ENCODE data around the gene PGM2. TPM values are rescaled to one million over a fixed set of nuclear protein-coding genes. Genes with fewer than 3 reads are reported as not detected.

Gene PGM2
- total and polyA plus RNA-seq, 5 donors from 2014 or later: 20.5 to 29.5 (median 22.1) TPM

- H3K36me3 ChIP-seq (ENCODE audit: control insufficient read depth, insufficient read depth, low read length): no peaks in the 10 kb centered on the region
- Mint-ChIP-seq H3K27ac (no peak overlapping the region), H3K4me1 (peaks cover 0 to 5% (median 1%) of the 10 kb centered on the region in 4 donors), H3K36me3 (no peaks in the 10 kb centered on the region), H3K9me3 (no peaks in the 10 kb centered on the region), H3K4me3 (no peak overlapping the region), H3K27me3 (peaks cover 26% of the 10 kb centered on the region)
- no peak for ATAC-seq (ENCODE audit: low read depth in 2 of 2)
- no peaks in the 10 kb centered on the region for H3K4me1 ChIP-seq (ENCODE audit: control insufficient read depth, insufficient read depth, low read length, poor library complexity, severe bottlenecking)
- no peak for DNase-seq
- no peak overlapping the region for H3K27ac ChIP-seq (ENCODE audit: insufficient read depth, low read length, poor library complexity, severe bottlenecking)
- H3K4me3 ChIP-seq (ENCODE audit: low read depth, low read length): no peak overlapping the region
- H3K27me3 ChIP-seq (ENCODE audit: control insufficient read depth, insufficient read depth, low read length): peaks cover 3% of the 10 kb centered on the region
- H3K9me3 ChIP-seq (ENCODE audit: control insufficient read depth in 2 of 2, low read length in 2 of 2): no peaks in the 10 kb centered on the region
Measured at GRCh38 chr4:37882665-37883296, 56.3 kb downstream of the PGM2 start.

GRCh38 chr4:37884855-37885487 lies 58.5 kb downstream of the PGM2 start:
- Mint-ChIP-seq H3K27me3 (peaks cover 26% of the 10 kb centered on the region), H3K9me3 (no peaks in the 10 kb centered on the region), H3K4me1 (peaks cover 0 to 7% (median 3%) of the 10 kb centered on the region in 4 donors), H3K36me3 (no peaks in the 10 kb centered on the region), H3K27ac (no peak overlapping the region), H3K4me3 (no peak overlapping the region)
- peaks cover 3% of the 10 kb centered on the region for H3K27me3 ChIP-seq (ENCODE audit: control insufficient read depth, insufficient read depth, low read length)
- H3K36me3 ChIP-seq (ENCODE audit: control insufficient read depth, insufficient read depth, low read length): no peaks in the 10 kb centered on the region
- H3K4me1 ChIP-seq (ENCODE audit: control insufficient read depth, insufficient read depth, low read length, poor library complexity, severe bottlenecking): no peaks in the 10 kb centered on the region
- H3K27ac ChIP-seq (ENCODE audit: insufficient read depth, low read length, poor library complexity, severe bottlenecking): no peak overlapping the region
- no peak for ATAC-seq (ENCODE audit: low read depth in 2 of 2)
- no peaks in the 10 kb centered on the region for H3K9me3 ChIP-seq (ENCODE audit: control insufficient read depth in 2 of 2, low read length in 2 of 2)
- no peak for DNase-seq
- H3K4me3 ChIP-seq (ENCODE audit: low read depth, low read length): no peak overlapping the region

GRCh38 chr4:37885496-37885895 lies 59.0 kb downstream of the PGM2 start:
- Mint-ChIP-seq H3K27ac (no peak overlapping the region), H3K4me1 (peaks cover 0 to 7% (median 3%) of the 10 kb centered on the region in 4 donors)

GRCh38 chr4:37889849-37890800 lies 63.6 kb downstream of the PGM2 start:
- no peaks in the 10 kb centered on the region for H3K9me3 ChIP-seq (ENCODE audit: control insufficient read depth in 2 of 2, low read length in 2 of 2)
- H3K4me1 ChIP-seq (ENCODE audit: control insufficient read depth, insufficient read depth, low read length, poor library complexity, severe bottlenecking): peaks cover 26% of the 10 kb centered on the region
- no peaks in the 10 kb centered on the region for H3K36me3 Mint-ChIP-seq
- DNase-seq (peak; percentile 7 to 44 (median 23)), ATAC-seq (ENCODE audit: low read depth in 2 of 2) (peak; percentile 22 to 26)
- peak overlapping the region in 1 of 3 donors; percentile 20 for H3K27ac Mint-ChIP-seq
- H3K27ac ChIP-seq (ENCODE audit: insufficient read depth, low read length, poor library complexity, severe bottlenecking): peak overlapping the region; percentile 74
- peaks cover 9 to 37% (median 26%) of the 10 kb centered on the region in 4 donors for H3K4me1 Mint-ChIP-seq
- peaks cover 9% of the 10 kb centered on the region for H3K27me3 Mint-ChIP-seq
- H3K4me3 ChIP-seq (ENCODE audit: low read depth, low read length): no peak overlapping the region
- H3K9me3 Mint-ChIP-seq: no peaks in the 10 kb centered on the region
- H3K4me3 Mint-ChIP-seq: peak overlapping the region; percentile 52 to 97 (median 84)
- no peaks in the 10 kb centered on the region for H3K27me3 ChIP-seq (ENCODE audit: control insufficient read depth, insufficient read depth, low read length)
- no peaks in the 10 kb centered on the region for H3K36me3 ChIP-seq (ENCODE audit: control insufficient read depth, insufficient read depth, low read length)

More at GRCh38 chr4:37885496-37885895, 59.0 kb downstream of the PGM2 start:
- DNase-seq (no peak), ATAC-seq (ENCODE audit: low read depth in 2 of 2) (no peak)
- no peaks in the 10 kb centered on the region for H3K9me3 Mint-ChIP-seq
- Histone ChIP-seq H3K4me1 (ENCODE audit: control insufficient read depth, insufficient read depth, low read length, poor library complexity, severe bottlenecking) (peaks cover 4% of the 10 kb centered on the region), H3K27ac (ENCODE audit: insufficient read depth, low read length, poor library complexity, severe bottlenecking) (no peak overlapping the region), H3K36me3 (ENCODE audit: control insufficient read depth, insufficient read depth, low read length) (no peaks in the 10 kb centered on the region), H3K9me3 (ENCODE audit: control insufficient read depth in 2 of 2, low read length in 2 of 2) (no peaks in the 10 kb centered on the region), H3K27me3 (ENCODE audit: control insufficient read depth, insufficient read depth, low read length) (peaks cover 3% of the 10 kb centered on the region), H3K4me3 (ENCODE audit: low read depth, low read length) (no peak overlapping the region)
- H3K27me3 Mint-ChIP-seq: peaks cover 26% of the 10 kb centered on the region
- no peak overlapping the region for H3K4me3 Mint-ChIP-seq
- H3K36me3 Mint-ChIP-seq: no peaks in the 10 kb centered on the region

- Histone ChIP-seq H3K36me3 (ENCODE audit: control insufficient read depth, insufficient read depth, low read length) (no peaks in the 10 kb centered on the region), H3K27ac (ENCODE audit: insufficient read depth, low read length, poor library complexity, severe bottlenecking) (peak within 1 kb of the TSS; percentile 74), H3K9me3 (ENCODE audit: control insufficient read depth in 2 of 2, low read length in 2 of 2) (no peaks in the 10 kb centered on the region), H3K4me3 (ENCODE audit: low read depth, low read length) (peak within 1 kb of the TSS; percentile 97), H3K4me1 (ENCODE audit: control insufficient read depth, insufficient read depth, low read length, poor library complexity, severe bottlenecking) (peaks cover 28% of the 10 kb centered on the region), H3K27me3 (ENCODE audit: control insufficient read depth, insufficient read depth, low read length) (no peaks in the 10 kb centered on the region)
- Mint-ChIP-seq H3K4me1 (peaks cover 9 to 42% (median 28%) of the 10 kb centered on the region in 4 donors), H3K9me3 (no peaks in the 10 kb centered on the region), H3K4me3 (peak within 1 kb of the TSS; percentile 92 to 98 (median 97)), H3K36me3 (no peaks in the 10 kb centered on the region), H3K27ac (peak within 1 kb of the TSS; percentile 88 to 97 (median 88)), H3K27me3 (peaks cover 9% of the 10 kb centered on the region)
- ATAC-seq (ENCODE audit: low read depth in 2 of 2) (peak; percentile 25), DNase-seq (peak in 2 of 3 donors; percentile 21 to 58)
Measured at GRCh38 chr4:37890801-37891259, 64.3 kb downstream of the PGM2 start, which contains the start of gene TBC1D1. TBC1D1 (plus strand) TSS chr4:37891084; CDS start chr4:37902096, 11,012 bp downstream.

- no peaks in the 10 kb centered on the region for H3K9me3 Mint-ChIP-seq
- peak overlapping the region; percentile 74 for H3K27ac ChIP-seq (ENCODE audit: insufficient read depth, low read length, poor library complexity, severe bottlenecking)
- DNase-seq (peak; percentile 39 to 90 (median 65)), ATAC-seq (ENCODE audit: low read depth in 2 of 2) (peak; percentile 65 to 70)
- peak overlapping the region; percentile 92 to 98 (median 97) for H3K4me3 Mint-ChIP-seq
- no peaks in the 10 kb centered on the region for H3K36me3 ChIP-seq (ENCODE audit: control insufficient read depth, insufficient read depth, low read length)
- H3K36me3 Mint-ChIP-seq: no peaks in the 10 kb centered on the region
- H3K4me3 ChIP-seq (ENCODE audit: low read depth, low read length): peak overlapping the region; percentile 97
- H3K4me1 Mint-ChIP-seq: peaks cover 9 to 49% (median 34%) of the 10 kb centered on the region in 4 donors
- H3K27ac Mint-ChIP-seq: peak overlapping the region; percentile 88 to 97 (median 88)
- no peaks in the 10 kb centered on the region for H3K9me3 ChIP-seq (ENCODE audit: control insufficient read depth in 2 of 2, low read length in 2 of 2)
- H3K27me3 ChIP-seq (ENCODE audit: control insufficient read depth, insufficient read depth, low read length): no peaks in the 10 kb centered on the region
- H3K4me1 ChIP-seq (ENCODE audit: control insufficient read depth, insufficient read depth, low read length, poor library complexity, severe bottlenecking): peaks cover 34% of the 10 kb centered on the region
- peaks cover 4% of the 10 kb centered on the region for H3K27me3 Mint-ChIP-seq
Measured at GRCh38 chr4:37891260-37892159, 65.0 kb downstream of the PGM2 start.

Measured in CD4-positive, CD25-positive, alpha-beta regulatory T cell (primary cell).